ENCODE data around the gene ADAM17.

DNA sequence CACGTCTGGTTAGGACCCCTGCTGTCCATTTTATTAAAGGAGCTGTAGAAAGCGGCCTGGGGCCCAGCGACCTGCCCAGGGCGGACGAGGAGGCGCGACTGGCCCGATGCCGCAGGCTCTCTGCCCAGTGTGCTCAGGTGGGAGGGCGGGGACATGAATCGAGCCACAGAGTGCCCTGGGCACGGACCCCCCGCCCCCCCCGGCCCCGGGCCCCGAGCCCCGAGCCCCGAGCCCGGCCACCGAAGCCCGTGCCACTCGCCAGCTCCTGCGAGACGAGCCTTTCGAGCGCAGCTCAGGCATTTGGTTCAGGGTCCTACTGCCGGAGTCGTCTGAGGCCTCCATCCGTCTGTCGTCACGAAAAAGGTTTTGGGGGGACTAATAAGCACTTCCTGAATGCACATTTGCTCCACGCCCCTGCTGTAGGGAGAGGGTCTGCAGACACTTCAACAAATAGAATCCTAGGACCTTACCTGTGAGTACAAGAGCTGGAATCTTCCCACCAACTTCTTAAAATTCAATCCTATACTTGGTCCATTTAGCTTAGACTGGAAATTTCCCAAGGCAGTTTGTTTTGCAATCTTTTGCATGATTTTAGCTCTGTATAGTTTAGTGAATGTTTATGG, 602 bp upstream of the ADAM17 start:
- TF ChIP-seq CTCF (IDR thresholded peaks at IDR 0.05) (no peak), POLR2A (IDR thresholded peaks at IDR 0.05) (no peak)
